ENCODE data around the gene VKORC1. TPM values are rescaled to one million over a fixed set of nuclear protein-coding genes. Genes with fewer than 3 reads are reported as not detected.

VKORC1 gene
- total and polyA plus RNA-seq, 4 donors: 29.9 to 519 (median 263) TPM

DNA sequence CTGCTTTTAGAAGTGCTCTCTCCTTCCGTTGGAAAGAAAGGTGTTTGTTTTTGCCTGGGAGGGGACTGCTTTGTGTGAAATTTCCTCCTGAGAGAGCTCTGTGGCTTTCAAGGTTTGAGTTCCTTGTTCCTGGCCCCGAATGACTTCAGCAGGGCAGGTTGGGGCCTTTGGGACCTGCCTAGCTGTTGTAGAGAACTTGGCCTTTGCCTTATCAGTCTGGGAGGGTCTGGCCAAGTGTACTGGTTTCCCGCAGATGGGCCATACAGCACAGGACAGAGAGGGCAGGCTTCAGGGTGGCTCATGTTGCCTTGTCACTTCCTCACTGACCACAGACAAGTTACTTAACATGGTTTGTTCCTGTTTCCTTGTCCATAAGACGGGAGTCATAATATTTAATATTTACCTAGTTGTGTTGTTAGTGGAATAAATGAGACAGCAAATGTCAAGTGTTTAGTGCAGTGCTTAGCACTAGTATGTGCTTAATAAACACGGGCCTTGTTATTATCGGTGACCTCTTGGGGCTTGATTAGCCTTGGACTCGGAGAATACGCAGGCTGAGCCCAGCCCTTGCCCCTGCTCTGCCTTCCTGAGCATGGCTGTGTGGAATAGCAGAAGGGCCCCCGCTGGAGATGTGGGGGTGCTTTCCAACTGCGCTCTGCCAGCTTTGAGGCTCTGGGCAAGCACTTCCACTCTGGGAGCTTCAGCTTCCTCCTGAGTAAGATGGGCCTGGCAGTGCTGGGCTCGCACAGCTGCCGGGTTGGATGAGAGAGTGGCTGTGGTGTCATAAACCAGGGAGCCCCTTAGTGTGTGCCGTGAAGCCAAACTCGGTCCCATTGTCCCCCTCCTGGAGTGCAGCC is 34.3 kb upstream of the VKORC1 start:
- Histone ChIP-seq H3K36me3 (ENCODE audit: control insufficient read depth in 4 of 4, insufficient read depth in 3 of 4, low read depth in 1 of 4, low read length in 3 of 4) (peaks cover 8 to 42% (median 14%) of the 10 kb centered on the region in 4 donors), H3K27ac (ENCODE audit: low read depth in 1 of 2, low read length in 2 of 2) (peak overlapping the region; percentile 70 to 77), H3K4me3 (ENCODE audit: low read depth in 1 of 3, low read length in 3 of 3) (no peak overlapping the region), H3K9me3 (ENCODE audit: control insufficient read depth in 4 of 4, low read length in 3 of 4) (no peaks in the 10 kb centered on the region), H3K27me3 (ENCODE audit: control insufficient read depth in 4 of 4, insufficient read depth in 4 of 4, low read length in 3 of 4) (no peaks in the 10 kb centered on the region), H3K4me1 (ENCODE audit: control insufficient read depth in 4 of 4, insufficient read depth in 4 of 4, low read length in 3 of 4) (peaks cover 0 to 5% (median 0%) of the 10 kb centered on the region in 4 donors), H3K9ac (ENCODE audit: low read depth in 1 of 2, low read length in 2 of 2) (no peak overlapping the region)
- DNase-seq (ENCODE audit: low spot score): no peak
- TF ChIP-seq FOXA2 (IDR thresholded peaks at IDR 0.05) (no peak), EGR1 (IDR thresholded peaks at IDR 0.05; ENCODE audit: low read depth in 2 of 2) (no peak), ZBTB33 (IDR thresholded peaks at IDR 0.05) (no peak), SP1 (IDR thresholded peaks at IDR 0.05) (peak; percentile 22), HNF4G (IDR thresholded peaks at IDR 0.05) (no peak), HNF4A (conservative IDR thresholded peaks at IDR 0.05) (no peak)
- TF ChIP-seq, protein P1, sequence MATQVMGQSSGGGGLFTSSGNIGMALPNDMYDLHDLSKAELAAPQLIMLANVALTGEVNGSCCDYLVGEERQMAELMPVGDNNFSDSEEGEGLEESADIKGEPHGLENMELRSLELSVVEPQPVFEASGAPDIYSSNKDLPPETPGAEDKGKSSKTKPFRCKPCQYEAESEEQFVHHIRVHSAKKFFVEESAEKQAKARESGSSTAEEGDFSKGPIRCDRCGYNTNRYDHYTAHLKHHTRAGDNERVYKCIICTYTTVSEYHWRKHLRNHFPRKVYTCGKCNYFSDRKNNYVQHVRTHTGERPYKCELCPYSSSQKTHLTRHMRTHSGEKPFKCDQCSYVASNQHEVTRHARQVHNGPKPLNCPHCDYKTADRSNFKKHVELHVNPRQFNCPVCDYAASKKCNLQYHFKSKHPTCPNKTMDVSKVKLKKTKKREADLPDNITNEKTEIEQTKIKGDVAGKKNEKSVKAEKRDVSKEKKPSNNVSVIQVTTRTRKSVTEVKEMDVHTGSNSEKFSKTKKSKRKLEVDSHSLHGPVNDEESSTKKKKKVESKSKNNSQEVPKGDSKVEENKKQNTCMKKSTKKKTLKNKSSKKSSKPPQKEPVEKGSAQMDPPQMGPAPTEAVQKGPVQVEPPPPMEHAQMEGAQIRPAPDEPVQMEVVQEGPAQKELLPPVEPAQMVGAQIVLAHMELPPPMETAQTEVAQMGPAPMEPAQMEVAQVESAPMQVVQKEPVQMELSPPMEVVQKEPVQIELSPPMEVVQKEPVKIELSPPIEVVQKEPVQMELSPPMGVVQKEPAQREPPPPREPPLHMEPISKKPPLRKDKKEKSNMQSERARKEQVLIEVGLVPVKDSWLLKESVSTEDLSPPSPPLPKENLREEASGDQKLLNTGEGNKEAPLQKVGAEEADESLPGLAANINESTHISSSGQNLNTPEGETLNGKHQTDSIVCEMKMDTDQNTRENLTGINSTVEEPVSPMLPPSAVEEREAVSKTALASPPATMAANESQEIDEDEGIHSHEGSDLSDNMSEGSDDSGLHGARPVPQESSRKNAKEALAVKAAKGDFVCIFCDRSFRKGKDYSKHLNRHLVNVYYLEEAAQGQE (IDR thresholded peaks at IDR 0.05): no peak
- TF ChIP-seq, protein P2, sequence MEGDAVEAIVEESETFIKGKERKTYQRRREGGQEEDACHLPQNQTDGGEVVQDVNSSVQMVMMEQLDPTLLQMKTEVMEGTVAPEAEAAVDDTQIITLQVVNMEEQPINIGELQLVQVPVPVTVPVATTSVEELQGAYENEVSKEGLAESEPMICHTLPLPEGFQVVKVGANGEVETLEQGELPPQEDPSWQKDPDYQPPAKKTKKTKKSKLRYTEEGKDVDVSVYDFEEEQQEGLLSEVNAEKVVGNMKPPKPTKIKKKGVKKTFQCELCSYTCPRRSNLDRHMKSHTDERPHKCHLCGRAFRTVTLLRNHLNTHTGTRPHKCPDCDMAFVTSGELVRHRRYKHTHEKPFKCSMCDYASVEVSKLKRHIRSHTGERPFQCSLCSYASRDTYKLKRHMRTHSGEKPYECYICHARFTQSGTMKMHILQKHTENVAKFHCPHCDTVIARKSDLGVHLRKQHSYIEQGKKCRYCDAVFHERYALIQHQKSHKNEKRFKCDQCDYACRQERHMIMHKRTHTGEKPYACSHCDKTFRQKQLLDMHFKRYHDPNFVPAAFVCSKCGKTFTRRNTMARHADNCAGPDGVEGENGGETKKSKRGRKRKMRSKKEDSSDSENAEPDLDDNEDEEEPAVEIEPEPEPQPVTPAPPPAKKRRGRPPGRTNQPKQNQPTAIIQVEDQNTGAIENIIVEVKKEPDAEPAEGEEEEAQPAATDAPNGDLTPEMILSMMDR (IDR thresholded peaks at IDR 0.05; ENCODE audit: low read depth, low read length, missing input control): no peak
- WGBS: 74% methylated on average over 14 of the region's 14 CpGs

DNA sequence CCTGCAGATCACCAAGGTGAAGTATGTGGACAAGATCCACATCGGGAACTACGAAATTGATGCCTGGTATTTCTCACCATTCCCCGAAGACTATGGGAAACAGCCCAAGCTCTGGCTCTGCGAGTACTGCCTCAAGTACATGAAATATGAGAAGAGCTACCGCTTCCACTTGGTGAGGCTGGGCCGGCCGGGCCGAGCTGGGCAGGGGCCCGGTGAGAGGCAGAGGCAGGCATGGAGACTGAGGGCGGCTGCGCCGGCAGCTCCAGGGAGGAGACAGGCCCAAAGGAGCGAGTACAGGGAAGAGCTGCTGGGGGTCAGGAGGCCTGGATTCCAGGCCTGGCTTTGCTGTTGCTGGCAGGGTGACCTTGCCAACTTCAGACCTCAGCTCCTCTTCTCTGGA is 32.6 kb upstream of the VKORC1 start:
- Histone ChIP-seq H3K27ac (ENCODE audit: low read depth in 1 of 2, low read length in 2 of 2) (peak overlapping the region; percentile 68 to 77), H3K4me3 (ENCODE audit: low read depth in 1 of 3, low read length in 3 of 3) (no peak overlapping the region), H3K4me1 (ENCODE audit: control insufficient read depth in 4 of 4, insufficient read depth in 4 of 4, low read length in 3 of 4) (no peaks in the 10 kb centered on the region), H3K36me3 (ENCODE audit: control insufficient read depth in 4 of 4, insufficient read depth in 3 of 4, low read depth in 1 of 4, low read length in 3 of 4) (peaks cover 4 to 42% (median 16%) of the 10 kb centered on the region in 4 donors), H3K9ac (ENCODE audit: low read depth in 1 of 2, low read length in 2 of 2) (no peak overlapping the region), H3K9me3 (ENCODE audit: control insufficient read depth in 4 of 4, low read length in 3 of 4) (no peaks in the 10 kb centered on the region), H3K27me3 (ENCODE audit: control insufficient read depth in 4 of 4, insufficient read depth in 4 of 4, low read length in 3 of 4) (no peaks in the 10 kb centered on the region)
- DNase-seq (ENCODE audit: low spot score): no peak
- 97% methylated on average over 13 of the region's 13 CpGs for WGBS
- TF ChIP-seq HNF4G (IDR thresholded peaks at IDR 0.05) (no peak), EGR1 (IDR thresholded peaks at IDR 0.05; ENCODE audit: low read depth in 2 of 2) (no peak), YY1 (IDR thresholded peaks at IDR 0.05) (no peak), FOXA2 (IDR thresholded peaks at IDR 0.05) (no peak), ZBTB33 (IDR thresholded peaks at IDR 0.05) (no peak), RXRA (IDR thresholded peaks at IDR 0.05) (no peak), SP1 (IDR thresholded peaks at IDR 0.05) (no peak), NR2F2 (IDR thresholded peaks at IDR 0.05) (no peak), JUND (IDR thresholded peaks at IDR 0.05) (no peak), GABPA (IDR thresholded peaks at IDR 0.05 in 1 of 2, conservative IDR thresholded peaks at IDR 0.05 in 1 of 2) (no peak)
- TF ChIP-seq, protein P1 (IDR thresholded peaks at IDR 0.05): no peak
- TF ChIP-seq, protein P2 (IDR thresholded peaks at IDR 0.05; ENCODE audit: low read depth, low read length, missing input control): no peak

Data from liver (tissue), 9 donors.